HFF-Myc (cell line): ENCODE measurements around the gene SIM1.

Experiments used
- DNase-seq: peaks from one replicate; pipeline ENCODE4 v3.0.0-alpha.2; 2011; ENCODE audit warnings: low read depth; ENCODE audit errors: extremely low read depth
- H3K4me3 ChIP-seq: replicated peaks from 2 replicates; pipeline ENCODE4 v1.5.1; 2011; ENCODE audit warnings: low read depth, mild to moderate bottlenecking, control low read depth, low read length
- CTCF ChIP-seq: IDR thresholded peaks from 2 replicates; pipeline ENCODE4 v1.5.1; 2012; ENCODE audit warnings: mild to moderate bottlenecking, low read depth, low read length, control low read depth; ENCODE audit errors: missing control alignments

Gene SIM1

GRCh38 chr6:100485268-100485667 lies 20.5 kb upstream of the SIM1 start:
- no peak for TF ChIP-seq CTCF
- H3K4me3 ChIP-seq: no peak overlapping the region
- DNase-seq: no peak

GRCh38 chr6:100484474-100484873 lies 19.8 kb upstream of the SIM1 start:
- no peak for TF ChIP-seq CTCF
- no peak overlapping the region for H3K4me3 ChIP-seq

GRCh38 chr6:100482698-100483097 lies 18.0 kb upstream of the SIM1 start:
- TF ChIP-seq CTCF: no peak
- no peak for DNase-seq
- no peak overlapping the region for H3K4me3 ChIP-seq

More at GRCh38 chr6:100484474-100484873, 19.8 kb upstream of the SIM1 start:
- DNase-seq: no peak

GRCh38 chr6:100479179-100480035 lies 14.7 kb upstream of the SIM1 start:
- no peak overlapping the region for H3K4me3 ChIP-seq
- peak; percentile 55 for TF ChIP-seq CTCF
- no peak for DNase-seq

- no peak for DNase-seq
- no peak overlapping the region for H3K4me3 ChIP-seq
- TF ChIP-seq CTCF: no peak
These were observed 11.0 kb upstream of the SIM1 start for GRCh38 chr6:100475554-100476320.

- H3K4me3 ChIP-seq: no peak overlapping the region
- no peak for TF ChIP-seq CTCF
- no peak for DNase-seq
These were observed 8.5 kb upstream of the SIM1 start for GRCh38 chr6:100473182-100473581.
